Esophagus squamous epithelium (tissue), 5 donors: ENCODE results near the gene TPX2. TPM values are rescaled to one million over a fixed set of nuclear protein-coding genes. Genes with fewer than 3 reads are reported as not detected.

Source experiments
- DNase-seq: peaks from one replicate; lab custom pipeline; 2025; lab: John Stamatoyannopoulos, UW
- H3K27ac ChIP-seq, 4 donors: fragments of 200-600 bp; sonication (generic); one replicate each; pipeline ENCODE4 v1.5.1; 2016 to 2019; ENCODE audit warnings: mild to moderate bottlenecking in 1 of 4
- H3K27me3 ChIP-seq, 4 donors: fragments of 200-600 bp; sonication (generic); 1 replicate in 3 of 4; 2 replicates in 1 of 4; pipeline versions ENCODE4 v1.5.1 to v1.6.0; 2017 to 2021; ENCODE audit warnings: antibody characterized with exemption in 1 of 4
- H3K36me3 ChIP-seq, 3 donors: fragments of 200-600 bp; sonication (generic); one replicate each; pipeline ENCODE4 v1.5.1; 2016 to 2019
- H3K4me1 ChIP-seq, 3 donors: fragments of 200-600 bp; sonication (generic); one replicate each; pipeline ENCODE4 v1.5.1; 2017 to 2019
- H3K4me3 ChIP-seq, 4 donors: fragments of 200-600 bp; sonication (generic); 1 replicate in 3 of 4; 2 replicates in 1 of 4; pipeline ENCODE4 v1.5.1; 2016 to 2019; ENCODE audit warnings: mild to moderate bottlenecking in 2 of 4, moderate library complexity in 1 of 4
- H3K9me3 ChIP-seq, 3 donors: fragments of 200-600 bp; sonication (generic); one replicate each; pipeline ENCODE4 v1.5.1; 2016 to 2019
- CTCF ChIP-seq, 6 experiments: fragments of 450-650 bp in 4 of 6; fragments of 200-600 bp in 2 of 6; sonication (generic) in 2 of 6; IDR thresholded peaks; one replicate each; pipeline ENCODE4 v1.5.1; 2016 to 2019; ENCODE audit warnings: antibody characterized with exemption in 6 of 6, mild to moderate bottlenecking in 4 of 6, moderate library complexity in 4 of 6
- POLR2A ChIP-seq, 4 donors: fragments of 450-650 bp; IDR thresholded peaks; one replicate each; pipeline ENCODE4 v1.6.1; 2017; ENCODE audit warnings: antibody characterized with exemption in 4 of 4, mild to moderate bottlenecking in 4 of 4, moderate library complexity in 3 of 4
- WGBS, 2 donors: methylation state at CpG; one replicate each; pipeline ENCODE4 v1.1.5; 2018; 5-methylcytosine and 5-hydroxymethylcytosine counted together
- intact Hi-C: fragments of 100-400 bp; cut with DNase I; formaldehyde crosslinking; loops from one replicate; pipeline ENCODE4 v1.15.0; 2022
- total RNA-seq, 4 donors: library from RNA; depleted of rRNA; stranded (reverse); fragments of >200 nt; gene quantifications; one replicate each; pipeline ENCODE4 v1.1.0, GENCODE V29; 2016
- donor health status: DM: yes; HTN: yes; CAD: no.

Gene TPX2
- total RNA-seq, 4 donors from 2014 or later = 11.4 to 47.1 (median 18.2) TPM

- no peak for DNase-seq
- H3K4me1 ChIP-seq = peaks cover 4 to 42% (median 9%) of the 10 kb centered on the region in 3 donors
- no peak overlapping the region for H3K4me3 ChIP-seq
- TF ChIP-seq CTCF (IDR thresholded peaks at IDR 0.05) = no peak
- no peak for TF ChIP-seq POLR2A (IDR thresholded peaks at IDR 0.05)
- 45 to 47% methylated on average over 3 to 4 of the region's 8 CpGs for WGBS, 2 donors
- intact Hi-C loops = no loop called here
- no peaks in the 10 kb centered on the region for H3K9me3 ChIP-seq
- no peaks in the 10 kb centered on the region for H3K36me3 ChIP-seq
- peak overlapping the region in 2 of 4 donors; percentile 55 to 61 for H3K27ac ChIP-seq
- H3K27me3 ChIP-seq = peaks cover 0 to 33% (median 0%) of the 10 kb centered on the region in 4 donors
Measured at GRCh38 chr20:31841928-31842327, 102.8 kb downstream of the TPX2 start.

- Histone ChIP-seq H3K4me3 (peak overlapping the region in 1 of 4 donors; percentile 27), H3K27ac (peak overlapping the region in 2 of 4 donors; percentile 55 to 61), H3K36me3 (no peaks in the 10 kb centered on the region), H3K9me3 (no peaks in the 10 kb centered on the region), H3K27me3 (peaks cover 0 to 30% (median 0%) of the 10 kb centered on the region in 4 donors), H3K4me1 (peaks cover 0 to 35% (median 7%) of the 10 kb centered on the region in 3 donors)
- 52 to 82% methylated on average over 4 of the region's 12 CpGs for WGBS, 2 donors
- intact Hi-C loops = no loop called here
- TF ChIP-seq POLR2A (IDR thresholded peaks at IDR 0.05) = no peak
- TF ChIP-seq CTCF (IDR thresholded peaks at IDR 0.05) = no peak
- no peak for DNase-seq
Measured at GRCh38 chr20:31842471-31843157, 103.5 kb downstream of the TPX2 start.

- peaks cover 0 to 34% (median 7%) of the 10 kb centered on the region in 3 donors for H3K4me1 ChIP-seq
- H3K27ac ChIP-seq = peak overlapping the region in 2 of 4 donors; percentile 55 to 61
- TF ChIP-seq CTCF (IDR thresholded peaks at IDR 0.05) = no peak
- TF ChIP-seq POLR2A (IDR thresholded peaks at IDR 0.05) = no peak
- no peaks in the 10 kb centered on the region for H3K9me3 ChIP-seq
- intact Hi-C loops = no loop called here
- DNase-seq = no peak
- H3K4me3 ChIP-seq = peak overlapping the region in 1 of 4 donors; percentile 27
- peaks cover 0 to 34% (median 0%) of the 10 kb centered on the region in 4 donors for H3K27me3 ChIP-seq
- H3K36me3 ChIP-seq = no peaks in the 10 kb centered on the region
- WGBS, 2 donors = 70 to 79% methylated on average over 3 to 6 of the region's 6 CpGs
Measured at GRCh38 chr20:31843288-31843687, 104.2 kb downstream of the TPX2 start.

- no peak for DNase-seq
- peak overlapping the region in 2 of 4 donors; percentile 55 to 61 for H3K27ac ChIP-seq
- intact Hi-C loops = no loop called here
- no peak for TF ChIP-seq CTCF (IDR thresholded peaks at IDR 0.05)
- TF ChIP-seq POLR2A (IDR thresholded peaks at IDR 0.05) = no peak
- H3K9me3 ChIP-seq = no peaks in the 10 kb centered on the region
- H3K4me1 ChIP-seq = peaks cover 0 to 34% (median 7%) of the 10 kb centered on the region in 3 donors
- H3K36me3 ChIP-seq = no peaks in the 10 kb centered on the region
- peaks cover 0 to 36% (median 0%) of the 10 kb centered on the region in 4 donors for H3K27me3 ChIP-seq
- WGBS, 2 donors = 31 to 33% methylated on average over 4 to 5 of the region's 5 CpGs
- peak overlapping the region in 2 of 4 donors; percentile 27 to 42 for H3K4me3 ChIP-seq
Measured at GRCh38 chr20:31843881-31844280, 104.8 kb downstream of the TPX2 start.

GRCh38 chr20:31844737-31845299, 105.7 kb downstream of the TPX2 start:
- Histone ChIP-seq H3K27ac (peak overlapping the region in 3 of 4 donors; percentile 20 to 61 (median 51)), H3K4me1 (peaks cover 0 to 43% (median 13%) of the 10 kb centered on the region in 3 donors), H3K4me3 (peak overlapping the region in 3 of 4 donors; percentile 9 to 42 (median 27)), H3K9me3 (no peaks in the 10 kb centered on the region), H3K27me3 (peaks cover 0 to 41% (median 0%) of the 10 kb centered on the region in 4 donors), H3K36me3 (no peaks in the 10 kb centered on the region)
- WGBS, 2 donors = 79 to 83% methylated on average over 7 to 11 of the region's 28 CpGs
- TF ChIP-seq POLR2A (IDR thresholded peaks at IDR 0.05) (no peak), CTCF (IDR thresholded peaks at IDR 0.05) (no peak)
- DNase-seq = no peak
- intact Hi-C loops = no loop called here
